Measurements from ENCODE around the gene GNA15.

GNA15 gene

GRCh38 chr19:3113100-3114017 lies 22.5 kb upstream of the GNA15 start:
- Mint-ChIP-seq H3K27ac (no peak overlapping the region), H3K27me3 (ENCODE audit: low read depth) (no peaks in the 10 kb centered on the region), H3K9me3 (no peaks in the 10 kb centered on the region), H3K36me3 (ENCODE audit: low read depth) (no peaks in the 10 kb centered on the region), H3K4me1 (ENCODE audit: low read depth) (peaks cover 3% of the 10 kb centered on the region), H3K4me3 (no peak overlapping the region)
- no peak for DNase-seq (ENCODE audit: low spot score)

DNA sequence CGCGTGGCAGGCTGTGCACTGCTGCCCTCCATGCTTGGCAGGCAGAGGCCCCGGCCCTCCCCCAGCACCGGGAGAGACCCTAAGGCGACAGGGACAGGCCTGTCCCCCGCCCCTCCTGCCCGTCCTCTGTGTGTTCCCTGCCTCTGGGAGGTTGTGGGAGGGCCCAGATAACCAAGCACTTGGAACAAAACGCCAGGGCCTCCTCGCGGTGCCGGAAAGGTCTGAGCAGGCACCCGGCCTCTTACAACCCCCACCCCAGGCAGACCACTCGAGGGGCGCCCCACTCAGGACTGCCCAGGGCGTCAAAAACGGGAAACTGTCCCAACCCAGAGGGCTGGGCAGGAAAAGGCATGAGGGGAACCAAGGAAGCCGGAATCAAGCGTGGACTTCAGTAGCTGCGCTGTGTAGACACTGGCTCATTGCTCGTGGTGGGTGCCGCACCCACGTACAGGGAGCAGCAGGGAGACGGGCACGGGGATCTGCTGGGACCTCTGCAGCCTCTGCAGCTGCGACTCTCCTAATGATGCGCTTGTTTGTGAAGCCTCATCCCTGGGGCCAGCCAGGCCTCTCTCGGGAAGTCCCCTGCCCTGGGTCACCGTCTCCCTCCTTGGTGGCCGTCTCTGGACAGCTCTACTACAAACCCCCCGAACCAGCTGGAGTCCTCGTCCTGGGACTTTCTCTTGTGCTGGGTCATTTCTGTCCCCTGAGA lies 21.7 kb upstream of the GNA15 start:
- H3K9me3 Mint-ChIP-seq = no peaks in the 10 kb centered on the region
- H3K4me1 Mint-ChIP-seq (ENCODE audit: low read depth) = no peaks in the 10 kb centered on the region
- H3K4me3 Mint-ChIP-seq = no peak overlapping the region
- H3K27ac Mint-ChIP-seq = no peak overlapping the region
- no peaks in the 10 kb centered on the region for H3K27me3 Mint-ChIP-seq (ENCODE audit: low read depth)
- H3K36me3 Mint-ChIP-seq (ENCODE audit: low read depth) = no peaks in the 10 kb centered on the region
- no peak for DNase-seq (ENCODE audit: low spot score)

GRCh38 chr19:3114811-3115210 lies 21.0 kb upstream of the GNA15 start:
- Mint-ChIP-seq H3K9me3 (no peaks in the 10 kb centered on the region), H3K4me1 (ENCODE audit: low read depth) (no peaks in the 10 kb centered on the region), H3K36me3 (ENCODE audit: low read depth) (no peaks in the 10 kb centered on the region), H3K27ac (no peak overlapping the region), H3K27me3 (ENCODE audit: low read depth) (no peaks in the 10 kb centered on the region), H3K4me3 (no peak overlapping the region)
- no peak for DNase-seq (ENCODE audit: low spot score)

GRCh38 chr19:3115411-3115810 lies 20.4 kb upstream of the GNA15 start:
- no peak overlapping the region for H3K4me3 Mint-ChIP-seq
- H3K27me3 Mint-ChIP-seq (ENCODE audit: low read depth) = no peaks in the 10 kb centered on the region
- no peaks in the 10 kb centered on the region for H3K36me3 Mint-ChIP-seq (ENCODE audit: low read depth)
- no peaks in the 10 kb centered on the region for H3K9me3 Mint-ChIP-seq
- H3K4me1 Mint-ChIP-seq (ENCODE audit: low read depth) = no peaks in the 10 kb centered on the region
- no peak overlapping the region for H3K27ac Mint-ChIP-seq
- DNase-seq (ENCODE audit: low spot score) = no peak

- Mint-ChIP-seq H3K4me3 (no peak overlapping the region), H3K36me3 (ENCODE audit: low read depth) (no peaks in the 10 kb centered on the region), H3K27ac (no peak overlapping the region), H3K4me1 (ENCODE audit: low read depth) (no peaks in the 10 kb centered on the region), H3K9me3 (no peaks in the 10 kb centered on the region), H3K27me3 (ENCODE audit: low read depth) (no peaks in the 10 kb centered on the region)
- DNase-seq (ENCODE audit: low spot score) = no peak
These were observed 19.8 kb upstream of the GNA15 start for GRCh38 chr19:3115916-3116602.

GRCh38 chr19:3116621-3117020 lies 19.2 kb upstream of the GNA15 start:
- Mint-ChIP-seq H3K27me3 (ENCODE audit: low read depth) (no peaks in the 10 kb centered on the region), H3K27ac (no peak overlapping the region), H3K4me3 (no peak overlapping the region), H3K4me1 (ENCODE audit: low read depth) (no peaks in the 10 kb centered on the region), H3K36me3 (ENCODE audit: low read depth) (no peaks in the 10 kb centered on the region), H3K9me3 (no peaks in the 10 kb centered on the region)
- no peak for DNase-seq (ENCODE audit: low spot score)

DNA sequence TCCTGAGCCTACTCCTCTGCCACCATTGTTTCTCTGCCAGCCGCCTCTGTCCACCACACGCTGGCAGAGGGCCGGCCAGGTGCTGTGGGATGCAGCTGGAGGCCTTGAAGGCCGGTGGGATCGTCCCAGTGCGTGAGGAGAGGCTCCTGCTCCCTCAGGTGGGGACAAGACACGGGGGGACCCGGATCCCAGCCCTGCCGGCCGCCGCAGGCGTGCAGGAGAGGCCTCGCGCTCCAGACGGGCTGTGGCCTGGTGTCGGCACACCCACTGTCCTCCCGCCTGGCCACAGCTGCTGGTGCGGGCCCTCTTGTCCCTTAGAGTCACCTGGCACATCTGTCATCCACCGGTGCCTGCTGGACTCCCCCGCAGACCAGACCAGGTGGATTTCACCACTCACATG lies 18.1 kb upstream of the GNA15 start:
- Mint-ChIP-seq H3K27me3 (ENCODE audit: low read depth) (no peaks in the 10 kb centered on the region), H3K36me3 (ENCODE audit: low read depth) (no peaks in the 10 kb centered on the region), H3K27ac (no peak overlapping the region), H3K9me3 (no peaks in the 10 kb centered on the region), H3K4me3 (no peak overlapping the region), H3K4me1 (ENCODE audit: low read depth) (no peaks in the 10 kb centered on the region)
- DNase-seq (ENCODE audit: low spot score) = no peak

DNA sequence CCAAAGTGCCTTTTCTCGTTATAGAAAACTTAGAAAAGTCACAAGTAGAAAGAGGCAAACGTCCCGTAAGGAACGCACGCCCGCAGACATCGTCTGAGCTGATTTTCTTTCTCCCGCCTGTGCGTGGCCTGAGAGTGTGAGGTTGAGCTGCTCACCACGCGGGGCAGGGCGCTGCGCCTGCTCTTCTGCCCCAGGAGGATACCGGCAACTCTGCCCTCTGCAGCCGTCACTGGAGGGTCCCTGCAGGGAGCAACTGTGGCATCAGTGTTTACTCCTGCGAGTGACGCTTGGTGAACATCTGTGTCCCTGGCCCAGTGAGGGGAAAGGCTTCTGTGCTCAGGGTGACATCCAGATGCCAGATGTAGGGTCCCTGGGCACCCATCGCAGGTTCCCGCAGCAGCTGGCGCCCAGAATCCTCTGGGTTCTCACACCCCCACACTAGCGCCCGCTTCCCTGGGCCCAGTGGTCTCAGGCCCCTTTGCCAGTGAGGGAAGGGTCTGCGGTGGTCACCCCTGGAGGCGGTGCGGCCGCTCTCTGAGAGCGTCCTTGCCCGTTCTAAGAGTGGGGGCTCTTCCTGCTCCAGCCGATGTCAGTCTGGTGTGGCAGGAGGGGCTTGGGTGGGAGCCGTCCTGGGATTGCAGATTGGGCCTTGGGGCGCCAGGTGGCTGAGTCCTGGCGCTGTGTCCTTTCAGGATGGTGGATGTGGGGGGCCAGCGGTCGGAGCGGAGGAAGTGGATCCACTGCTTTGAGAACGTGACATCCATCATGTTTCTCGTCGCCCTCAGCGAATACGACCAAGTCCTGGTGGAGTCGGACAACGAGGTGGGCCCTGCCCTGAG lies 17.4 kb upstream of the GNA15 start:
- no peaks in the 10 kb centered on the region for H3K27me3 Mint-ChIP-seq (ENCODE audit: low read depth)
- no peaks in the 10 kb centered on the region for H3K9me3 Mint-ChIP-seq
- no peaks in the 10 kb centered on the region for H3K4me1 Mint-ChIP-seq (ENCODE audit: low read depth)
- H3K36me3 Mint-ChIP-seq (ENCODE audit: low read depth) = no peaks in the 10 kb centered on the region
- H3K27ac Mint-ChIP-seq = no peak overlapping the region
- no peak overlapping the region for H3K4me3 Mint-ChIP-seq
- DNase-seq (ENCODE audit: low spot score) = no peak

DNA sequence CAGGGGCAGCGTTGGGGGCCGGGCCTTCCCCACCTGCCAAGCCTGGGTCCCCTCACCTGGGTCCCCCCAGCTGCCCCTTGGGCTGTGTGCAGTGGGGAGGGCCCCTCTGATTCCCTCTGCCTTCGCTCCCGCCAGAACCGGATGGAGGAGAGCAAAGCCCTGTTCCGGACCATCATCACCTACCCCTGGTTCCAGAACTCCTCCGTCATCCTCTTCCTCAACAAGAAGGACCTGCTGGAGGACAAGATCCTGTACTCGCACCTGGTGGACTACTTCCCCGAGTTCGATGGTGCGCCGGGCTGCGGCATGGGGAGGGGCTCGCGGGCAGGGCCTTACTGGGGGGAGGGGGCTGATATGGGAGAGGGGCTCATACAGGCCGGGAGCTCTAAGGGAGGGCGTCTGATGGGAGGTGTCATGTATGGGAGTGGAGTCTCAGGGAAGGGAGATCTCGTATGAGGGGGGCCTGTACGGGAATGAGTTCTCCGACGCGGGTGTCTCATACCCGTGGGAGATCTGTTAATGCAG lies 16.7 kb upstream of the GNA15 start:
- Mint-ChIP-seq H3K4me1 (ENCODE audit: low read depth) (peaks cover 1% of the 10 kb centered on the region), H3K4me3 (no peak overlapping the region), H3K9me3 (no peaks in the 10 kb centered on the region), H3K36me3 (ENCODE audit: low read depth) (no peaks in the 10 kb centered on the region), H3K27me3 (ENCODE audit: low read depth) (no peaks in the 10 kb centered on the region), H3K27ac (no peak overlapping the region)
- DNase-seq (ENCODE audit: low spot score) = no peak

DNA sequence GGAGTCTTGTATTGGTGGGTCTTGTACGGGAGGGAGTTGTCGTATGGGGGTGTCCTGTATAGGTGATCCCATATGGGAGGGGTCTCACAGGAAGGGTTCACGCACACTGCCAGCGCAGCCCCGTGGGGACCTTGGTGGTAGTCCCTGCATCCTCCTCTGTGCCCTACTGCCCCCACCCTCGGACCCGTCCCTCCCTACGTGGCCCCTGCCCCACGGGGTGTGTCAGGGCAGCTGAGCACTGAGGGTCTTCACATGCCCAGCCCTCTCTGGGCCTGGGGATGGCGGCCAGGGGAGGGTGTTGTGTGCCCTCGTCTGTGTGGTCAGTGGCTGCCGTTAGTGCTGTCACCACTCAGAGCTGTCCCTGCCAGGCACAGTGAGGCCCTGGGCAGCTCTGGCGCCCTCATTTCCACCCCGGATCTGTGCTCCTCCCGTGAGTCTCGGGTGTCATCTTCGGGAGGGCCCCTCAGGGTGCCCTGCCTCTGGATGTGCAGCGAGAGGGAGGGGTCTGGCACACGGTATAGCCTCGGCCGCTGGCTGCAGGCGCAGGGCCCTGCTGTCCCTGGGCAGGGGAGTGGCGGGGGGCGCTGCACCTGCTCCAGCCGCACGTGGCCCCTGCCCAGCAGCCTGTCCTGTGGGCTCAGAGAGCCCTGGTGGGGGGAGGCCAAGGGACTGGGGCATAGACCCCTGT lies 16.0 kb upstream of the GNA15 start:
- DNase-seq (ENCODE audit: low spot score) = no peak
- no peaks in the 10 kb centered on the region for H3K9me3 Mint-ChIP-seq
- no peak overlapping the region for H3K27ac Mint-ChIP-seq
- H3K36me3 Mint-ChIP-seq (ENCODE audit: low read depth) = no peaks in the 10 kb centered on the region
- peaks cover 1% of the 10 kb centered on the region for H3K4me1 Mint-ChIP-seq (ENCODE audit: low read depth)
- no peak overlapping the region for H3K4me3 Mint-ChIP-seq
- no peaks in the 10 kb centered on the region for H3K27me3 Mint-ChIP-seq (ENCODE audit: low read depth)

- Mint-ChIP-seq H3K4me1 (ENCODE audit: low read depth) (peaks cover 5% of the 10 kb centered on the region), H3K36me3 (ENCODE audit: low read depth) (no peaks in the 10 kb centered on the region), H3K4me3 (no peak overlapping the region), H3K27ac (no peak overlapping the region), H3K9me3 (no peaks in the 10 kb centered on the region), H3K27me3 (ENCODE audit: low read depth) (no peaks in the 10 kb centered on the region)
- no peak for DNase-seq (ENCODE audit: low spot score)
These were observed 15.1 kb upstream of the GNA15 start for GRCh38 chr19:3120611-3121276.

- H3K27ac Mint-ChIP-seq = no peak overlapping the region
- H3K27me3 Mint-ChIP-seq (ENCODE audit: low read depth) = no peaks in the 10 kb centered on the region
- peaks cover 5% of the 10 kb centered on the region for H3K4me1 Mint-ChIP-seq (ENCODE audit: low read depth)
- H3K9me3 Mint-ChIP-seq = no peaks in the 10 kb centered on the region
- no peak overlapping the region for H3K4me3 Mint-ChIP-seq
- H3K36me3 Mint-ChIP-seq (ENCODE audit: low read depth) = no peaks in the 10 kb centered on the region
- no peak for DNase-seq (ENCODE audit: low spot score)
These were observed 14.4 kb upstream of the GNA15 start for GRCh38 chr19:3121396-3121795.

Data from T-helper 2 cell treated with Interferon-gamma antibody and Interleukin-4, amounts not matched to agents 5 μg/mL and 100 μg/mL, for 36 hours (primary cell).